Measurements from ENCODE around the gene TICAM2.

TICAM2 gene

GRCh38 chr5:115626445-115626823 is 24.2 kb upstream of the TICAM2 start:
- Mint-ChIP-seq H3K27ac (no peak overlapping the region), H3K9me3 (no peaks in the 10 kb centered on the region), H3K4me1 (ENCODE audit: low read depth) (peaks cover 16% of the 10 kb centered on the region), H3K36me3 (ENCODE audit: low read depth) (peaks cover 19% of the 10 kb centered on the region), H3K27me3 (no peaks in the 10 kb centered on the region), H3K4me3 (no peak overlapping the region)
- intact Hi-C loops (cut with micrococcal nuclease) = loop anchor here (1.0 to 5.0 kb wide), 3 partner anchors 34 to 215 kb away; partner anchors contain the start of genes AP3S1, ATG12 and FEM1C

DNA sequence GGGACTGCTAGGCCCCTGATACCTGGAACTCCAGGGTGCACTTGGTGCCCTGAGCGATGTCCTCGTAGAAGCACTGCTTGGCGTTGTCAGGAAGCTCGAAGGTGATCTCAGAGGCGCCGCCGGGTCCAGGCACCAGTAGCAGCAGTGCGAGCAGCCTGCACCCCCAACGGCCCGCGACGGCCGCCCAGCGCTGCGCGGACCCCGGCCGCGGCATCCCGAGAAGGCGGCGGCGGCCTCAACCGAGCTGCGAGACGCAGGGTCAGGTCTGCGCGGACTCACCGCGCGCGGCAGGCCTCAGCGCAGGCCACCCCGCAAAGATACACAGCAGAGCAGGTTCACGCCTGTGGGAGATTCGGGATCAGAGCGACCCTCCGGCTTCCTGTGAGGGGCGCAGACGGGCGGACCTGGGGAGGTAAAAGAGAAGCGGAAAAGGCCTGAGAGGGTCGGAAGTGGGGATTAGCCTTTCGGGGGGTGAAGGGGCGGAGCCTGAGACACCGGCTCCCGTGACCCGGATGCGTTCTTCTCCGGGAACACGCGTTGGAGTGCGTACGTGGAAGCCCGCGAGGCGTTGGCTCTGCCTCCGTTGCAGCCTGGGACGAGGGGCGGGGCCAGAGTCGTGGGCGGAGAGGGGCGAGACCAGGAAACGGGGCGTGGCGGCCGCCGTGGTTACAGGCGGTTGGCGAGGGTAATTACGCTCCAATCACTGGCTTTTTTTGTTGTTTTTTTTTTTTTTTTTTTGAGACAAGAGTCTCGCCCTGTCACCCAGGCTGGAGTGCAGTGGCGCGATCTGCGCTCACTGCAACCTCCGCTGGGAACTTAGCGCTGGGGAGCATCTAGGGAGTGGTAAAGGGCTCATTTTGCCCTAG is 23.5 kb upstream of the TICAM2 start, which contains the start of gene TMED7:
Gene TMED7 (minus strand): TSS at position 458 of the 866 bp plus-strand sequence. CDS start 244 bp downstream, at position 214.
- no peak within 1 kb of the TSS for H3K4me3 Mint-ChIP-seq
- H3K9me3 Mint-ChIP-seq = no peaks in the 10 kb centered on the region
- peaks cover 19% of the 10 kb centered on the region for H3K4me1 Mint-ChIP-seq (ENCODE audit: low read depth)
- H3K36me3 Mint-ChIP-seq (ENCODE audit: low read depth) = peaks cover 22% of the 10 kb centered on the region
- H3K27me3 Mint-ChIP-seq = no peaks in the 10 kb centered on the region
- intact Hi-C loops (cut with micrococcal nuclease) = loop anchor here (1.0 to 5.0 kb wide), 5 partner anchors 15 to 215 kb away; partner anchors contain the start of genes AP3S1, ATG12, FEM1C and TICAM2
- no peak within 1 kb of the TSS for H3K27ac Mint-ChIP-seq

DNA sequence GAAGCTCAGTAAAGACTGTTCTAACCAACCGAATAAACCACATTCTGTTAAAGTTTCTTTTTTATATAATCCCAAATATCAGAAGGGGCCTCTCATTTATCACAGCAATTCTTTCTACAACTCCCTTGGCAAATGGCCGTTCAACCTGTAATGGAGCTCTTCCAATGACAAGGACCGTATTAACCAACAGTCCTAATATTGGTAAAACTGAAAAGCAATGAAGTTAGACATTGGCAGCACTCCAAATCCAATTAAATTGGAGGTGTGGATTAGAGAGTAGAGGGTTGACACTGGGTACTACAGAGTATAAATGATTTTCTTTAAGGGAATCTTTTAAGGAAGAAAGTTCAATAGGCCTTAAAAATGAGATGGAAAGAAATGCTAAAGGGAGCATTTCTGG is 22.7 kb upstream of the TICAM2 start:
- Mint-ChIP-seq H3K27me3 (no peaks in the 10 kb centered on the region), H3K27ac (no peak overlapping the region), H3K36me3 (ENCODE audit: low read depth) (peaks cover 30% of the 10 kb centered on the region), H3K4me3 (no peak overlapping the region), H3K4me1 (ENCODE audit: low read depth) (peaks cover 19% of the 10 kb centered on the region), H3K9me3 (no peaks in the 10 kb centered on the region)
- intact Hi-C loops (cut with micrococcal nuclease) = loop anchor here (2.0 to 5.0 kb wide), 3 partner anchors 14 to 33 kb away; partner anchors contain the start of gene TICAM2

DNA sequence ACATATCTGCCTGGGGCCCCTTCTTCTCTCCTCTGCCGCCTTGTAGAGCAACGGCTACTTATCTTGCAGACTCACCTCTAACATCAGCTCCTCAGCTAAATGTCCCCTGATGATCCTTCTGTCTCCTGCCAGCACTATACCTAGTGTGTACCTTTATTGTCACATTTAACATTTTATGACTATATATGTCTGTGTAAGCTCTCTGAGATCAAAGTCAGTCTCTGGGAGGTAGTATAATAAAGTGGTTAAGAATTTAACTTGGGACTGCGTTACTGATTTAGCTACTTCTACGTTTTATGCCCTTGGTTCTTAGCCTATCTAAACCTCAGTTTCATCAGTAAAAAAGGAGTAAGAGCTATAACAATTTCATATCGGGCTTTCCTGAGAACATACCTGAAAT is 21.4 kb upstream of the TICAM2 start:
- Mint-ChIP-seq H3K27me3 (no peaks in the 10 kb centered on the region), H3K4me3 (no peak overlapping the region)
- intact Hi-C loops (cut with micrococcal nuclease) = loop anchor here (2.0 kb wide), 2 partner anchors 13 to 21 kb away; partner anchors contain the start of gene TICAM2

GRCh38 chr5:115621365-115621900 is 19.2 kb upstream of the TICAM2 start:
- H3K9me3 Mint-ChIP-seq = no peaks in the 10 kb centered on the region
- intact Hi-C loops (cut with micrococcal nuclease) = no loop called here
- H3K4me1 Mint-ChIP-seq (ENCODE audit: low read depth) = peaks cover 21% of the 10 kb centered on the region
- no peak overlapping the region for H3K4me3 Mint-ChIP-seq
- peaks cover 55% of the 10 kb centered on the region for H3K36me3 Mint-ChIP-seq (ENCODE audit: low read depth)
- no peak overlapping the region for H3K27ac Mint-ChIP-seq
- no peaks in the 10 kb centered on the region for H3K27me3 Mint-ChIP-seq

More for the DNA sequence above, 21.4 kb upstream of the TICAM2 start:
- H3K27ac Mint-ChIP-seq = no peak overlapping the region
- peaks cover 19% of the 10 kb centered on the region for H3K4me1 Mint-ChIP-seq (ENCODE audit: low read depth)
- H3K9me3 Mint-ChIP-seq = no peaks in the 10 kb centered on the region
- peaks cover 40% of the 10 kb centered on the region for H3K36me3 Mint-ChIP-seq (ENCODE audit: low read depth)

DNA sequence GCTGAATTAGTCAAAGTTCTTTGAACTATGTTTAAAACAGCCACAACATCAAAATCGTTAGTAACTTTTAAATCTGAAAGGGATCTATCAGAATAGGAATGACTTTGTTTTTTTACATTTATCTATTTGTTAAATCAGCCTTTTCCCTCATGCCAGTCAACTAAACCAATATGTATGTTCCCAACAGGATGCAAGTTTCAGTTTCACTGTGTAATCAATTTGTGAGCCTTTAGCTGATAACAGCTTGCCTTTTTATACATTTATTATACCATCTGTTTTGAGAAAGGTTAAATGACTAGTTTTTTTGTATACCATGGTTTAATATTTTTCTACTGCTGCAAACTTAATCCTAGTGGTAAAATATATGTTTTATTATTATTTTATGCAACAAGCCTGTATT is 14.6 kb upstream of the TICAM2 start:
- Mint-ChIP-seq H3K27me3 (no peaks in the 10 kb centered on the region), H3K4me1 (ENCODE audit: low read depth) (peaks cover 12% of the 10 kb centered on the region), H3K27ac (no peak overlapping the region), H3K4me3 (no peak overlapping the region), H3K36me3 (ENCODE audit: low read depth) (peaks cover 62% of the 10 kb centered on the region), H3K9me3 (no peaks in the 10 kb centered on the region)
- intact Hi-C loops (cut with micrococcal nuclease) = no loop called here

DNA sequence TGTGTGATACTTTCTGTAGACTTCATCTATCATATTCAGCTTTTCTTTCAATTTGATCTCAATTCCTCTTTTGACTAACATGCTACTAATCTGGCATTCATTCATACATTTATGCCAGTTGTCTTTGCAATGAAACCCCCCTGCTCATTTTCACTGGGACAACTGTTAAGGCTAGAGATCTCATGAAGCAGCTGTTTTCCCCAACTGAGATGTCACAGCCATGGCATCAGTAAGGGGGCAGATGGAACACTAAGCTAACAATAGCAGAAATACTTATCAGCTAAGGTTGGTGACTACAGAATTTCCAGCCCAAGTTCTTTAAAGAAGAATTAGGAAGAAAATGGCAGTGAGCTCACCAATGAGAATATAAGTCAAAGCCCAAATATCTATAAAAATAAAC is 14.2 kb upstream of the TICAM2 start:
- no peaks in the 10 kb centered on the region for H3K27me3 Mint-ChIP-seq
- no peaks in the 10 kb centered on the region for H3K9me3 Mint-ChIP-seq
- H3K27ac Mint-ChIP-seq = no peak overlapping the region
- no peak overlapping the region for H3K4me3 Mint-ChIP-seq
- intact Hi-C loops (cut with micrococcal nuclease) = no loop called here
- H3K4me1 Mint-ChIP-seq (ENCODE audit: low read depth) = peaks cover 9% of the 10 kb centered on the region
- peaks cover 60% of the 10 kb centered on the region for H3K36me3 Mint-ChIP-seq (ENCODE audit: low read depth)

- no peak overlapping the region for H3K4me3 Mint-ChIP-seq
- H3K27ac Mint-ChIP-seq = no peak overlapping the region
- H3K36me3 Mint-ChIP-seq (ENCODE audit: low read depth) = peaks cover 37% of the 10 kb centered on the region
- H3K9me3 Mint-ChIP-seq = no peaks in the 10 kb centered on the region
- H3K27me3 Mint-ChIP-seq = no peaks in the 10 kb centered on the region
- peaks cover 6% of the 10 kb centered on the region for H3K4me1 Mint-ChIP-seq (ENCODE audit: low read depth)
- intact Hi-C loops (cut with micrococcal nuclease) = loop anchor here (2.0 kb wide), 1 partner anchor 13 kb away; no protein-coding TSS in a partner anchor
Measured at GRCh38 chr5:115611873-115612272, 9.6 kb upstream of the TICAM2 start.

DNA sequence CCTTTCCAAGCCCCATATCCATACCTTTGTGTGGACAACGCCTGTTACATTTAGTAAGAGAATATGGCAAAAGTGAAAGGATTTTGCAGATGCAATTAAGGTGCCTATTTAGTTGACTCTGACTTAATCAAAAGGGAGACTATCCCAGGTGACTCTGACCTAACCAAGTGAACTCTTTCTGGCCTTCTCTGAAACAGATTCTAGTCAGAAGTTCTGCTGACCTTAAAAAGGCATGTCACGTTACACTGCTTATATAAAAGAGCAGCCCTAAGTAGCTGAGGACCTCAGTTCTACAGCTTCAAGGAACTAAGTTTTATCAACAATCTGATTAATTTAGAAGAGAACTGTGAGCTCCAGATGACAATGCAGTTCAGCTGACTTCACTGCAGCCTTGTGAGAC is 5.7 kb upstream of the TICAM2 start:
- Mint-ChIP-seq H3K4me3 (no peak overlapping the region), H3K9me3 (no peaks in the 10 kb centered on the region), H3K4me1 (ENCODE audit: low read depth) (peaks cover 23% of the 10 kb centered on the region), H3K36me3 (ENCODE audit: low read depth) (peaks cover 35% of the 10 kb centered on the region), H3K27me3 (no peaks in the 10 kb centered on the region), H3K27ac (no peak overlapping the region)
- intact Hi-C loops (cut with micrococcal nuclease) = no loop called here

DNA sequence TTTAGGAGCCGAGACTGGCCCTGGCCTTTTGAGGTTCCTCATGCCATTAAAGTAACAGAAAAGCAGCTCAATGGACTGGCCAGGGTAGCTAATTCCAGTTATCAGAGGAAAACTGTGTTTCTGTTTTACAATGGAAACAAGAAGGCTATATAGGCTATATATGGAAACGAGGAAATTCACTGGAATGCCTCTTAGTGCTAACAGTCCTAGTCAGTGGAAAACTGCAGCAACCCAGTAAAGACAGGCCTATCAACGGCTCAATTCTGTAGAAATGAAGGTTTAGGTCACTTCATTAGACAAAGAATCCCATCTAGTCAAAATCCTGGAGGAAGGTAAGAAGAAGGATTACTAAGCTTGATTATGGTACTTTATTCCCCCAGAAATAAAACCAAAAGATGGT is 3.2 kb upstream of the TICAM2 start:
- Mint-ChIP-seq H3K27me3 (no peaks in the 10 kb centered on the region), H3K4me1 (ENCODE audit: low read depth) (peaks cover 34% of the 10 kb centered on the region), H3K9me3 (no peaks in the 10 kb centered on the region), H3K36me3 (ENCODE audit: low read depth) (peaks cover 38% of the 10 kb centered on the region), H3K4me3 (no peak overlapping the region), H3K27ac (no peak overlapping the region)
- intact Hi-C loops (cut with micrococcal nuclease) = no loop called here

DNA sequence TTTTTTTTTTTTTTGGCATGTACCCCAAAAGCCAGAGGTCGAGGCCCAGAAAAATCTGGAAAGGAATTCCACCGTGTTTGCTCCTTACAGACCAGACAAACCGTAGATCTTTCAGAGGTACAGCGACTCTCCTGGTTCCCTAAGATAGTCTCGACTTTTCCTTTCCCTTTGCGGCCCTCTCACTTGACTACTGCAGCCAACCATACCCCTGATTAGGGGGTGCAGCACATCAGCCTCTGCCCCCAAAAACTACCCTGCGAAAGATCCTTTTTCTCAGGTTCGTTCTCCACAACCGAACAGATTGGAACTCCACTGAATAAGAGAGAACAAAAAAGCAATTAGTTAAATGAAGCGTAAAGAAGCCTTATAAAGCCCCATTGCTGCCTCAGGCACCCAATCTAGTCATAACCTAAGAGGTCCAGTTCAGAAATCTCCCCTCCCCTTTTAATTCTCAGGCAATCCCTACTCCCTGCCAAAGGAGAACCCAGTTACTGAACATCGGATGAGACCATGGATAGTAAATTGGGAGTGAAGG is 379 bp upstream of the TICAM2 start:
- H3K36me3 Mint-ChIP-seq (ENCODE audit: low read depth) = peaks cover 45% of the 10 kb centered on the region
- H3K4me3 Mint-ChIP-seq = peak overlapping the region; percentile 83
- intact Hi-C loops (cut with micrococcal nuclease) = loop anchor here (2.0 kb wide), 1 partner anchor 22 kb away; no protein-coding TSS in a partner anchor
- H3K9me3 Mint-ChIP-seq = no peaks in the 10 kb centered on the region
- peak overlapping the region; percentile 94 for H3K27ac Mint-ChIP-seq
- H3K27me3 Mint-ChIP-seq = no peaks in the 10 kb centered on the region
- H3K4me1 Mint-ChIP-seq (ENCODE audit: low read depth) = peaks cover 53% of the 10 kb centered on the region

DNA sequence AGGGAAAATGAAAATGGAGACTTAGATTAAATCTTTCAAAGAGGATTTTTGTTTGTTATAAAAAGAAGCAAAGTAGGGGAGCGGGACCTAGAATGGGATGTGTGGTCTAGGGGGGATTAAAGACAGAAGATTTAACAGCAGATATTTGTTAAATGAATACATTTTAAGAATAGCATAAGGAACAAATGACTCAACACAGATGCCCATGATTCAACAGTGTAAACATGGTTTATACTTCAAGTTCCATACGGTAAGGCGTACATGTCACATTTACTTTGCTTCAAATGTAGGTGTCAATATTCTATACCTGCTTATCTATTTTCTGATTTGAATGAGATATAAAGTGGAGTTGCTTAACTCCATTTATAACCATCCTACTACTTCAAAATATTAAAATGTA is 1.5 kb downstream of the TICAM2 start:
- H3K9me3 Mint-ChIP-seq = no peaks in the 10 kb centered on the region
- intact Hi-C loops (cut with micrococcal nuclease) = loop anchor here (1.0 kb wide), 1 partner anchor 56 kb away; the partner anchor contains the start of gene FEM1C
- peak overlapping the region; percentile 68 for H3K4me3 Mint-ChIP-seq
- peaks cover 38% of the 10 kb centered on the region for H3K36me3 Mint-ChIP-seq (ENCODE audit: low read depth)
- H3K27me3 Mint-ChIP-seq = no peaks in the 10 kb centered on the region
- H3K27ac Mint-ChIP-seq = peak overlapping the region; percentile 74
- H3K4me1 Mint-ChIP-seq (ENCODE audit: low read depth) = peaks cover 69% of the 10 kb centered on the region

DNA sequence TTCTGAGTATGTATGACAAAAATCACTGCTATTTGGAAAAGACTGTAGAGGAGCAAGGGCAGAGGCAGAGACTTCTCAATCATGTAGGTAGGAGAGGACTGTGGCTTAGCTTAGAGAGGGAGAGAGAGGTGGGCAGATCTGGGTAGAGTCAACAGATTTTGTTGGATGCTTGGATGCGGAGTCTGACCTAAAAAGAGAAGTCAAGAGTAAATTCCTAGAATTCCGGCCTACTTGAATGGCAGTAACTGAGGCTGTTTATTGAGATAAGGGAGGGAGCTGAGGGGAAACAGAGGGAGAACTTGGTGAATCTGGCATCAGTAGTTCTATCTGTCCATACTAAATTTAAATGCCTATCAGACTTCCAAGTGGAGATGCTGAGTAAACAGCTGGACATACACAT is 2.4 kb downstream of the TICAM2 start:
- peaks cover 31% of the 10 kb centered on the region for H3K36me3 Mint-ChIP-seq (ENCODE audit: low read depth)
- H3K9me3 Mint-ChIP-seq = no peaks in the 10 kb centered on the region
- intact Hi-C loops (cut with micrococcal nuclease) = no loop called here
- no peaks in the 10 kb centered on the region for H3K27me3 Mint-ChIP-seq
- peak overlapping the region; percentile 74 for H3K27ac Mint-ChIP-seq
- peak overlapping the region; percentile 68 for H3K4me3 Mint-ChIP-seq
- peaks cover 69% of the 10 kb centered on the region for H3K4me1 Mint-ChIP-seq (ENCODE audit: low read depth)

DNA sequence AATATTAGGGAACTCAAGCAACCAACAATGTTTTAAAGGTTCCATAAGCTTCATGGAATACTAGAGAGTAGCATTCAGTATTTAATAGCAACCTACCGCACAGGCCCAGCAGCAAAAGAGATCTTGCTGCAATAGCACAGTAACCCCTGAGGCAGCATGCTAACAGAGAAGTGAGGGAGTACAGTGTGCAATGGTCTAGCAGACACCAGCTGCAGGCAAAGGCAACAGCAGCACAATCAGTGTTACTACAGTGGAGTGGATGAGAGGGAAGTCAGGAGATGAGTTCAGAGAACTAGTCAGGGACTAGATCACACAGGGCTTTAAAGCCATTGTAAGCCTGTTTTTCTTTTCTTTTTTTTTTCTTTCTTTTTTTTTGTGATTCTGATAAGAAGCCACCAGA is 2.8 kb downstream of the TICAM2 start:
- H3K4me3 Mint-ChIP-seq = peak overlapping the region; percentile 68
- peaks cover 73% of the 10 kb centered on the region for H3K4me1 Mint-ChIP-seq (ENCODE audit: low read depth)
- H3K27ac Mint-ChIP-seq = peak overlapping the region; percentile 74
- H3K9me3 Mint-ChIP-seq = no peaks in the 10 kb centered on the region
- no peaks in the 10 kb centered on the region for H3K27me3 Mint-ChIP-seq
- peaks cover 31% of the 10 kb centered on the region for H3K36me3 Mint-ChIP-seq (ENCODE audit: low read depth)
- intact Hi-C loops (cut with micrococcal nuclease) = no loop called here
